Heart right ventricle (tissue), 16 donors: ENCODE results near the gene BLTP1. TPM values are rescaled to one million over a fixed set of nuclear protein-coding genes. Genes with fewer than 3 reads are reported as not detected.

ENCODE experiments used
- ATAC-seq, 8 donors: fragments of 200-7000 bp; cut with Tn5 transposase; one replicate each; pipeline ENCODE4 v1.9.1; 2020; ENCODE audit warnings: mild to moderate bottlenecking in 8 of 8, moderate library complexity in 8 of 8, moderate number of reproducible peaks in 1 of 8
- DNase-seq, 2 donors: peaks; one replicate each; pipeline ENCODE4 v3.0.0-alpha.2; 2020
- H3K27ac ChIP-seq, 10 donors: fragments of 200-600 bp; sonication (generic) in 2 of 10; one replicate each; pipeline versions ENCODE4 v1.5.0 to v1.8.0; 2020 to 2022; ENCODE audit warnings: mild to moderate bottlenecking in 3 of 10
- H3K27me3 ChIP-seq, 7 donors: fragments of 200-600 bp; one replicate each; pipeline ENCODE4 v1.8.0; 2021 to 2022; ENCODE audit warnings: mild to moderate bottlenecking in 2 of 7
- H3K36me3 ChIP-seq, 9 donors: fragments of 200-600 bp; sonication (generic) in 1 of 9; one replicate each; pipeline versions ENCODE4 v1.5.0 to v1.8.0; 2020 to 2022; ENCODE audit warnings: mild to moderate bottlenecking in 2 of 9
- H3K4me1 ChIP-seq, 9 donors: fragments of 200-600 bp; sonication (generic) in 1 of 9; one replicate each; pipeline versions ENCODE4 v1.5.0 to v1.8.0; 2020 to 2022; ENCODE audit warnings: mild to moderate bottlenecking in 4 of 9
- H3K4me3 ChIP-seq, 10 donors: fragments of 200-600 bp; sonication (generic) in 2 of 10; one replicate each; pipeline versions ENCODE4 v1.5.0 to v1.8.0; 2020 to 2022; ENCODE audit warnings: mild to moderate bottlenecking in 7 of 10, moderate library complexity in 2 of 10
- H3K9me3 ChIP-seq, 11 donors: fragments of 200-600 bp in 10 of 11; sonication (generic) in 2 of 11; one replicate each; pipeline versions ENCODE4 v1.5.0 to v1.8.0; 2013 to 2022; ENCODE audit warnings: mild to moderate bottlenecking in 2 of 11, control low read depth in 1 of 11, moderate library complexity in 1 of 11
- CTCF ChIP-seq, 9 donors: fragments of 200-600 bp; sonication (generic) in 2 of 9; IDR thresholded peaks; one replicate each; pipeline versions ENCODE4 v1.5.0 to v1.8.0; 2021 to 2022; ENCODE audit warnings: antibody characterized with exemption in 9 of 9, mild to moderate bottlenecking in 5 of 9, moderate library complexity in 1 of 9
- WGBS, 2 donors: extraction: QIAGEN DNeasy Blood & Tissue Kit; methylation state at CpG; one replicate each; pipeline ENCODE4 v1.1.7; 2013; ENCODE audit warnings: inconsistent platforms in 1 of 2; 5-methylcytosine and 5-hydroxymethylcytosine counted together
- intact Hi-C, 10 donors: fragments of 100-400 bp; cut with DNase I; formaldehyde crosslinking; loops; one replicate each; pipeline versions ENCODE4 v1.11.1 to v1.14.2; 2022
- polyA plus RNA-seq, 2 donors: library from polyadenylated mRNA; stranded (reverse); fragments of 200-250 nt; gene quantifications; one replicate each; pipeline ENCODE4 v1.2.3, GENCODE V29; 2013
- total RNA-seq, 10 donors: library from RNA; stranded (reverse); fragmentation: NEBNext Ultra II Directional in 3 of 10; extraction: Animal tissue kit (Norgen Biotek cat#: 25700) in 3 of 10; gene quantifications; one replicate each; pipeline versions ENCODE4 v1.2.1 to v1.2.4, GENCODE V29; 2021 to 2023
- donor health status: Arrhythmogenic right ventricular cardiomyopathy.
- donor health status: ischemic (EF 13 %, LVEDD 7.1; RV severe dilation, severe dysfunction).
- donor health status: healthy with polysubstance abuse.
- donor health status: DM: no; HTN: yes; CAD: no.
- donor health status: DM: no; HTN: no; CAD: no.
- donor health status: ischemic (EF 25% LVEDD 6.9; RV normal size, moderate dysfunction).
- donor health status: ischemic (EF 25% LVEDD 5.7; RV mildly dilated, moderate dysfunction).
- donor health status: healthy.
- donor health status: DM: yes; HTN: yes; CAD: no.
- donor health status: Ischemic cardiomyopathy.
- donor health status: ischemic (EF 35%, LVEDD 5.7; RV mildly dilated, moderate dysfunction).
- donor health status: nonischemic (EF 11% LVEDD 7.7; RV severe dilation, severe dysfunction).
- donor health status: DM: yes; HTN: yes; CAD: no.
- donor health status: PGD.
- donor health status: ischemic (EF 29% LVEDD 5.4; RV normal size, mild dysfunction).
- donor health status: nonischemic (EF 23%, LVEDD 6.1; RV moderate dilation, normal function).

BLTP1 gene
- total and polyA plus RNA-seq, 12 donors, result 10.6 to 49.8 (median 40.0) TPM

DNA sequence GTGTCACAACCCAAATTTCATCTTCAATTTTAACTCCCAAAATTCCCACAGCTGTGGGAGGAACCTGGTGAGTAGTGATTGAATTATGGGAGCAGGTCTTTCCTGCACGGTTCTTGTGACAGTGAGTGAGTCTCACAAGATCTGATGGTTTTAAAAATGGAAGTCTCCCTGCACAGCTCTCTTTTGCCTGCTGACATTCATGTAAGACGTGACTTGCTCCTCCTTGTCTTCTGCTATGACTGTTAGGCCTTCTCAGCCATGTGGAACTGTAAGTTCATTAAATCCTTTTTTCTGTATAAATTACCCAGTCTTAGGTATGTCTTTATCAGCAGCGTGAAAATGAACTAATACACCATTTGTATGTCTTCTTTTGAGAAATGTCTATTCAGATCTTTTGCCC, 13.0 kb upstream of the BLTP1 start:
- H3K27ac ChIP-seq, result no peak overlapping the region
- DNase-seq, result no peak
- H3K9me3 ChIP-seq, result peaks cover 0 to 7% (median 0%) of the 10 kb centered on the region in 11 donors
- H3K27me3 ChIP-seq, result peaks cover 0 to 5% (median 0%) of the 10 kb centered on the region in 7 donors
- intact Hi-C loops, result no loop called here
- WGBS, 2 donors, result 79 to 82% methylated on average over 3 of the region's 3 CpGs
- no peak for ATAC-seq
- no peaks in the 10 kb centered on the region for H3K36me3 ChIP-seq
- H3K4me3 ChIP-seq, result no peak overlapping the region
- no peaks in the 10 kb centered on the region for H3K4me1 ChIP-seq
- no peak for TF ChIP-seq CTCF (IDR thresholded peaks at IDR 0.05)

GRCh38 chr4:122140834-122141233, 11.3 kb upstream of the BLTP1 start:
- Histone ChIP-seq H3K4me3 (no peak overlapping the region), H3K27me3 (peaks cover 0 to 9% (median 0%) of the 10 kb centered on the region in 7 donors), H3K27ac (no peak overlapping the region), H3K36me3 (no peaks in the 10 kb centered on the region), H3K9me3 (peaks cover 0 to 7% (median 0%) of the 10 kb centered on the region in 11 donors), H3K4me1 (no peaks in the 10 kb centered on the region)
- DNase-seq, result no peak
- ATAC-seq, result no peak
- WGBS, 2 donors, result 92 to 93% methylated on average over 5 of the region's 5 CpGs
- intact Hi-C loops, result no loop called here
- TF ChIP-seq CTCF (IDR thresholded peaks at IDR 0.05), result no peak

DNA sequence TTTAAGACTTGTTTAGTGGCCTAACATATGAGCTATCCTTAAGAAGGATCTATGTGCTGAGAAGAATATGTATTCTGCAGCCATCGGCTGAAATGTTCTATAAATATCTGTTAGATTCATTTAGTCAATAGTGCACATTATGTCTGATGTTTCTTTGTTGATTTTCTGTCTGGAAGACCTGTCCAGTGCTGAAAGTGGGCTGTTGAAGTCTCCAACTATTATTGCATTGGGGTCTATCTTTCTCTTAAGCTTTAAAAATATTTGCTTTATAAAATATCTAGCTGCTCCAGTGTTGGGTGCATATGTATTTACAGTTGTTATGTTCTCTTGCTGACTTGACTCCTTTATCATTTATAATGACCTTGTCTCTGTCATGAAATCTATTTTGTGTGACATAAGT, 9.4 kb upstream of the BLTP1 start:
- 67 to 74% methylated on average over 1 of the region's 1 CpG for WGBS, 2 donors
- no peak overlapping the region for H3K4me3 ChIP-seq
- H3K27me3 ChIP-seq, result peaks cover 0 to 9% (median 0%) of the 10 kb centered on the region in 7 donors
- DNase-seq (no peak), ATAC-seq (no peak)
- H3K27ac ChIP-seq, result no peak overlapping the region
- intact Hi-C loops, result no loop called here
- no peaks in the 10 kb centered on the region for H3K4me1 ChIP-seq
- no peak for TF ChIP-seq CTCF (IDR thresholded peaks at IDR 0.05)
- peaks cover 0 to 7% (median 0%) of the 10 kb centered on the region in 11 donors for H3K9me3 ChIP-seq
- H3K36me3 ChIP-seq, result no peaks in the 10 kb centered on the region

DNA sequence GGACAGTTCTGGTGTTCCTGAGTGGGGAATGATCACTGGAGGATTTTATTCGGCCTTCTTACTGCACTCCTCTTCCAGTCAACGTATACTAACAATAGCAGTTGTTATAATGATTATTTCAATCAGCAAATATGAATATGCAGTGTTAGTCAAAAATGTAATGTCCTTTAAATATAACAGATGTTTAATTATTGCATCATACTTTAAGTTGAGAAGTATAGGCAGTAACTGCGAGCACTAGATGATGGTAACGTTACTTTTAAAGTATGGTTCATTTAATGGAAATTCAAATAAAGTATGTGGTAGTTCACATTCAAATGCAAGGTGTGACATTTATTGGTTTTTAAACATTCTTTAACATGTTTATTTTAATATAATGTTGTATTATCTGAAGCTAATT, 5.5 kb upstream of the BLTP1 start:
- DNase-seq, result no peak
- Histone ChIP-seq H3K27ac (no peak overlapping the region), H3K36me3 (no peaks in the 10 kb centered on the region), H3K4me1 (peaks cover 0 to 14% (median 8%) of the 10 kb centered on the region in 9 donors), H3K4me3 (no peak overlapping the region), H3K27me3 (peaks cover 0 to 9% (median 0%) of the 10 kb centered on the region in 7 donors), H3K9me3 (no peaks in the 10 kb centered on the region)
- TF ChIP-seq CTCF (IDR thresholded peaks at IDR 0.05), result no peak
- 91 to 93% methylated on average over 4 of the region's 4 CpGs for WGBS, 2 donors
- intact Hi-C loops, result no loop called here
- no peak for ATAC-seq
